NCI-H446 (cell line): ENCODE measurements around the gene TMPRSS15.
"Not testable (repeated sequence)": the region's sequence is repeated elsewhere in the genome, so short reads cannot be mapped to it uniquely, and the experiment has no call there.

Source experiments
- DNase-seq, 2 experiments: peaks; one replicate each; lab custom pipeline; 2025; lab: John Stamatoyannopoulos, UW

The TMPRSS15 gene

DNA sequence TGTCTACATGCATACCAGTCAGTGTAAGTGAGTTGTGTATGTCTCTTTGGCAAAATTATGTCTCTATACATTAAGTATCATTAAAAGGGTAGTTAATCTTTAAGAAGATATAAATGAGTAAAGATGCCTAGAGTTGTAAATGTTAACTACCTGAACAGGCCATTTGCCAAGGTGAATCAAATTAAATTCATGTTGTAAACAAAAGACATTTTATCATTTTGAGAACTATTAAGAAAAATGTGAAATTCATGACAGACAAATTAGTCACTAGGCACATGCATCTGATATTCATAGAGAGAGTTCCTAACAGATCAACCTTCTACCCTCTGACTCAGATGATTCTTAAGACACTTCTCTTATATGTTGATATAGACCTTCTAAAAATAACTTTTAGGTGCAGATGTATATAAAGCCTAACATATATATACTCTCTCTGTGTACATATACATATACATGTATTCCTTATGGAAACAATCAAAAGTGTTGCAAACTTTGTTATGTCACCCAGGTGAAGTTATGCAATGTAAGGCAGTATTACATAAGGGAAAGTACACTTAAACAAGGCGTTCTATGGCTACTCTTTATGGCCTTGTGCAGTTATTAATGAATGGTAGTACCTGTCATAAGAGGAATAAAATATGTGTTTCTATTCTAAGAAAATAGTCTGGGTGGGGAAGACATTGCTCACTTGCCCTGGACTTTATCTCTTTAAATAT lies at the start of gene TMPRSS15:
TSS of gene TMPRSS15 (minus strand) at position 51 of the 716 bp plus-strand sequence. CDS start 163 bp downstream, outside the sequence.
- DNase-seq, result no peak

GRCh38 chr21:18451670-18452069 lies 48.1 kb upstream of the TMPRSS15 start:
- no peak for DNase-seq

- DNase-seq, result no peak
These were observed 46.3 kb upstream of the TMPRSS15 start for GRCh38 chr21:18449605-18450550.

- DNase-seq, result no peak
These were observed 40.1 kb upstream of the TMPRSS15 start for GRCh38 chr21:18443701-18444100.

DNA sequence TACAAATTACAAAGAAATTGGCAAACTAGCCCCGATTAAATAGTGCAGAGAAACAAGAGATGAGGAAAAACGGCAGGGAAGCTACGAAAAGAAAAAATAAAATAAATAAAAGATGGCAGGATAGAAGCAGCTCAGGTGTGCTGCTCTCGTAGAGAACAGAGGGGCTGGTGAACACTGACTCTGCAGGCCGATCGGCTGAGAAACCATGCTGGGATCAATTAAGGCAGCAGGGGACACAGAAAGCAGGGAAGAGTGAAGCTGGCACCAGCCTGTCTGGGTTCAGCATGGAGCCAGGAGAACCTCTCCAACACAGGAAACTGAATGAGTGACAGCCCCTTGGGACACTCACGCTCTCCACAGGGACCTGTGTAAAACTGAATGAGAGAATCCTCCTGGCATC lies 39.5 kb upstream of the TMPRSS15 start:
- DNase-seq, result peak in 1 of 2 experiments; percentile 8

- no peak for DNase-seq
These were observed 26.8 kb upstream of the TMPRSS15 start for GRCh38 chr21:18430341-18430740.

- DNase-seq, result peak; percentile 40 to 68
These were observed 20.7 kb upstream of the TMPRSS15 start for GRCh38 chr21:18424276-18424675.

- no peak for DNase-seq
These were observed 13.7 kb upstream of the TMPRSS15 start for GRCh38 chr21:18417141-18417790.

DNA sequence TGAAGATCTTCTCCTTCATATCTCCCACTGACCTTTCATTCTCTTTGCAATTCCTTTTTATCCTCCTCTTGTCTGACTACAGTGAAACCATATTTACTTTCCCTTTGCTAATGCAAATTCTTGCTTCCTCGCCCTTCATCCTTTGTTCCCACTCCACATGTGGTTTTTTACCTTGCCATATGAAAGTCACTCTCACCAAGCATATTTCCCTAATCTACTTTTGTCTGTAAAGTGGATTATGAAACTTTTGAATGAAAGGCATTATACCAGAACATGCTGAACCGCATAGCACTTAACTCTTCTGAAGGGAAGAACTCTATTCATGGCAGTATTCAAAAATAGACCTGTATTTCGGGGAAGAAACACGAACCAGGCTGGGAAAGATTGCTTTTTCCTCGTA lies 8.0 kb upstream of the TMPRSS15 start:
- DNase-seq, result no peak

DNA sequence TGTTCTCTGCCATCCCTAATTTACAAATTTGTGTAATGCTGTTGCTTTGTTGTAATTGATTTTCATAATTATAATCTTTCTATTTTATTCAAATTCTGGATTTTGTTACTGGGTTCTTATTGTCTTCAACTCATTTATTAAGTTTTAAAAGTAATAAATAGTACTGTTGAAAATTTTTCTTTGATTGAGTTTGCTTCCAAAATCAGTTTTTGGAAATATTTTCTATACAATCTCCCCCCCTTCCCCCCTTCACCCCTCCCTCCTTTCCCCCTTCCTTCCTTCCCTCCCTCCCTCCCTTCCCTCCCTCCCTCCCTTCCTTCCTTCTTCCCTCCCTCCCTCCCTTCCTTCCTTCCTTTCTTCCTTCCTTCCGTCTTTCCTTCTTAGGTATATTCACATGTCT lies 6.0 kb upstream of the TMPRSS15 start:
- DNase-seq, result no peak

DNA sequence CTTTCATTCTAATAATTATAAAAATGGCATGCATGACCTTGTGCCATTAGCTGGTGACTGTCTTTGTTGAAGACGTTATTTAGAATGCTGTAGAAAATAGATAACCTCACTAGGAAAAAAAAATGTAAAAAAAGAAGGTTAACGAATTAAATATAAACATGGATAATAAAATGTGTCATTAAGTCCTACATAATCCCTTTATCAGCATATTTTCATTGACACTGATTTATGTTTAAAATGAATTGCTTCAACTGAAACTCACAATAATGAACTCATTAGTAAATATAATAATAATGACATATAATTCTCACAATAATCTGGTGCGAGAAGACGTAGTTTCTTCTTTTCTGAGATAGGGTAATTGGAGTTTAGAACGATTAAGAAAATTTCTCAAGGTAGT lies 4.7 kb downstream of the TMPRSS15 start:
- DNase-seq, result no peak

DNA sequence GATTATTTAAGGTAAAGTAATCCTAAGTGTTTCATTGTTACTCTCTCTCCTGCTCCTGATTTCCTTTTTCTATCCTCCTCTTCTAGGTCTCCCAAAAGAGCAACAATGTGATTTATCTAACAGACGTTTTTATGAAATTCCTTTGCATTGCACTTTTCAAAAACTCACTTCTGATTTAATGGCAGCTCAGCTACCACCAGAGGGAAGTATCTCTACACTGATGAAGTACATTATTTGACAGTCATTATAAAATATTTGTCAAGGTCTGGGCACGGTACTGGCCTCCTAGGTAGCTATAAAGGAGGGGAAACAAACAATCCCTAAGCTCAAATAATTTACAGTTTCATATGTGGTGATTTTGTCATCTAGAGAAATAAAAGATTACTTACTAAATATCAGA lies 15.6 kb downstream of the TMPRSS15 start:
- DNase-seq, result peak in 1 of 2 experiments; percentile 26

DNA sequence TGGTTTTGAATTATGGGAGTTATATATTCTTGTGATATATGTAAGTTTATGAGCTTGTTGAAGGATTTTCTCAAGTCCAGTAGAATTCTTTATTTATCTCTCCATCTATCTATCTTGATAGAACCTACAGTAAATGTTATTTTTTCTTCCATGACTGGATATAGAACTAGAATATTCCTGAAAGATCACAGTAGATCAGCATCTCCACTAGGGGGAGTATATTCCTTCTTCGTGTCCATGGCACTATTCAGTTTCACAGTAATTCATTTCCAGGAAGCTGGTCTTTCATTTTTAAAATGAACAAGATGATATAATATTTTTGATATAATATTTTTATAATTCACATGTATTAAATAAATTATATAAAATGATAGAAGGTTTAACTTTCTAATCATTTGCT lies 18.8 kb downstream of the TMPRSS15 start:
- DNase-seq, result peak; percentile 3 to 72

- DNase-seq, result not testable (repeated sequence)
These were observed 20.5 kb downstream of the TMPRSS15 start for GRCh38 chr21:18382934-18383619.

GRCh38 chr21:18382141-18382540 lies 21.4 kb downstream of the TMPRSS15 start:
- no peak for DNase-seq

- DNase-seq, result no peak
These were observed 30.0 kb downstream of the TMPRSS15 start for GRCh38 chr21:18373606-18374005.

DNA sequence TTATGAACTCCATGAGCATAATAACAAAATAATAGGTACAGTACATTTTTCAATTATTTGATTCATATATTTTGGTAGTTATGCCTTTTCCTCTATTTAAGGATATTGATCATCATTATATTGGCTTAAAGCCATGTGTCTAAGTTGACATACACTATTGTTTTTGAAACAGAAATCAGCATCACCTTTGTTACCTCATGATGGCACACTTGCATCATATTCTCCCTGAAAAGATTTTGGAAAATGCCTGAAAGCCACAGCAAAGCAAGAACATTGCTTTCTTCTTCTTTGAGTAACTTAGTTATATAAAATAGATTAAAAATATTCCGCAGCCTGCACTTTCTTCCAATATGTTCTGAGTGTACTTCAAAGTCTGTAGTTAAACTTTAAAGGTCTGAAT lies 33.3 kb downstream of the TMPRSS15 start:
- no peak for DNase-seq

GRCh38 chr21:18369115-18369514 lies 34.5 kb downstream of the TMPRSS15 start:
- DNase-seq, result peak; percentile 56 to 83

DNA sequence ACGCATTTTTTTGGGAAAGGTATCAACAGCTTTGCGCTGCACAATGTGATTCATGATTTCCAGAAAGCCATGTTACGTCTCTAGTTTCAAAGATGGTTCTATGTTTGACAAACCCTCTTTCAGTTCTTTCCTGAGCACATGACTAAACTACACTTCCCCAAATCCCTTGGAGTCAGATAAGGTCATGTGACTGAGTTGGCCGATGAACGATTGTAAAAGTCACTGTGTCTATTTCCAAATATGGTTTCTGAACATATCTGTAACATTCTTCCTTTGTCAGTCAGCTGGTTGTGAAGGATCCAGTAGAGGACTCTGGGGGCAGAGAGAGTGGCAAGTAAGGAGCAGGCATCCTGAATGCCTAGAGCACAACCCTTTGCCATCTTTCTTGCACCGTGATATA lies 35.4 kb downstream of the TMPRSS15 start:
- no peak for DNase-seq

DNA sequence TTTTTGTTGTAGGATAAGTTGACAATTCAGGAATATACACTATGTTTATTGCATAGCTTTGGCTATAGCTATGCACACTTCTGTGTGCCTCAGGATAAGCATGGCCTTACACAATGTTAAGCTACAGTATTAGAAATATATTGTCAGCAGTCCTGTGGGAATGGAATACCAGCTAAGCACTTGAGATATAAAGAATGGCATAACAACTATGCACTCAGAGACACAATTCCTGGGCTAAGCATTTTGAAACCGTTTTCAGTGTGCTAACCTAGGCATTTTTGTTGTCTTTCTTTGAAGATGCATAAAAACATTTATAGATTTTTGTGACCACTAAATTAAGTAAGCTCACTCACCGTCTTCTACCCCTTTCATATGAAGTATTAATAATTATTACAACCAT lies 46.8 kb downstream of the TMPRSS15 start:
- no peak for DNase-seq

DNA sequence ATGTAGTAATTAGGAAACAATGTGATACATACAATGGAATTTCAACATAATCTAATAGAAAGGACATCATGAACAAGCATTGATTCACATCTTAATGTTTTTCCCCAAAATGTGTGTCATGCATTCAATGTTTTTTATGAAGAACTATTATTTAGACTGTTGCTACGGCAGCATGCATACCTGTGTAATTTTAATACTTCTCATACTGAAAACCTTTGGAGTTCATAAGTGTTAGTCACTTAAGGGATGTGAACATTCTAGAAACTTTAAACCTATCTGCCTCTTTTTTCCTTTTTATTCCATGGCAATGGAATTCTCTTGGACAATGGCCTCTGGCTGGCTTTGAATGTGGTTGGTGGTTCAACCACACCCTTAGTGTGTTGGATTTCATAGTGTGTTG lies 48.6 kb downstream of the TMPRSS15 start:
- DNase-seq, result no peak

GRCh38 chr21:18350216-18350615 lies 53.4 kb downstream of the TMPRSS15 start:
- no peak for DNase-seq
